Ammon's horn (tissue), 1 donor: ENCODE results near the gene TMED10.
"Not testable (repeated sequence)": the region's sequence is repeated elsewhere in the genome, so short reads cannot be mapped to it uniquely, and the experiment has no call there.

Source experiments
- DNase-seq: peaks from one replicate; pipeline ENCODE4 v3.0.0-alpha.2; 2016; ENCODE audit warnings: low spot score

The TMED10 gene

GRCh38 chr14:75158843-75159614 lies 17.4 kb downstream of the TMED10 start:
- no peak for DNase-seq

GRCh38 chr14:75156901-75157300 lies 19.5 kb downstream of the TMED10 start:
- no peak for DNase-seq

GRCh38 chr14:75156111-75156510 lies 20.3 kb downstream of the TMED10 start:
- DNase-seq: no peak

- no peak for DNase-seq
These were observed 21.2 kb downstream of the TMED10 start for GRCh38 chr14:75155169-75155568.

GRCh38 chr14:75153295-75153694 lies 23.1 kb downstream of the TMED10 start:
- DNase-seq: no peak

GRCh38 chr14:75151851-75152250 lies 24.6 kb downstream of the TMED10 start:
- no peak for DNase-seq

- not testable (repeated sequence) for DNase-seq
These were observed 25.8 kb downstream of the TMED10 start for GRCh38 chr14:75150637-75151036.

GRCh38 chr14:75150150-75150549 lies 26.3 kb downstream of the TMED10 start:
- DNase-seq: no peak

GRCh38 chr14:75147423-75148071 lies 28.9 kb downstream of the TMED10 start:
- peak; percentile 96 for DNase-seq

- peak; percentile 61 for DNase-seq
These were observed 31.5 kb downstream of the TMED10 start for GRCh38 chr14:75144944-75145343.

GRCh38 chr14:75143761-75144527 lies 32.5 kb downstream of the TMED10 start:
- no peak for DNase-seq

GRCh38 chr14:75142494-75142893 lies 33.9 kb downstream of the TMED10 start:
- DNase-seq: no peak

- peak; percentile 56 for DNase-seq
These were observed 34.4 kb downstream of the TMED10 start for GRCh38 chr14:75141967-75142366.

GRCh38 chr14:75141062-75141461 lies 35.4 kb downstream of the TMED10 start:
- DNase-seq: no peak

- no peak for DNase-seq
These were observed 35.8 kb downstream of the TMED10 start for GRCh38 chr14:75140620-75141019.

GRCh38 chr14:75139185-75139584 lies 37.2 kb downstream of the TMED10 start:
- no peak for DNase-seq

GRCh38 chr14:75138492-75138891 lies 37.9 kb downstream of the TMED10 start:
- no peak for DNase-seq

- DNase-seq: no peak
These were observed 41.8 kb downstream of the TMED10 start for GRCh38 chr14:75134644-75135043.

- DNase-seq: no peak
These were observed 42.8 kb downstream of the TMED10 start for GRCh38 chr14:75133597-75133996.

- DNase-seq: peak; percentile 92
These were observed 43.9 kb downstream of the TMED10 start for GRCh38 chr14:75132382-75133086.

- no peak for DNase-seq
These were observed 47.8 kb downstream of the TMED10 start for GRCh38 chr14:75128596-75128990.

GRCh38 chr14:75127903-75128595 lies 48.4 kb downstream of the TMED10 start:
- DNase-seq: no peak
